Measurements from ENCODE around the gene POLDIP2. TPM values are rescaled to one million over a fixed set of nuclear protein-coding genes. Genes with fewer than 3 reads are reported as not detected.

POLDIP2 gene
- total and polyA plus RNA-seq, 2 of the 4 experiments (the other 2 are of a cell fraction): 66.7 to 77.8 TPM

GRCh38 chr17:28390563-28390962, 33.2 kb upstream of the POLDIP2 start:
- Histone ChIP-seq H2BK120ac (ENCODE audit: low read depth, low read length) (no peak overlapping the region), H3K14ac (replicated peaks; ENCODE audit: low read depth, low read length) (no peak overlapping the region), H3K4ac (ENCODE audit: low read depth, low read length) (no peak overlapping the region), H4K5ac (ENCODE audit: low read depth, low read length) (no peak overlapping the region), H3K9me3 (ENCODE audit: control insufficient read depth, insufficient read depth, low read length) (no peaks in the 10 kb centered on the region), H3K79me1 (ENCODE audit: low read depth in 1 of 2, low read length in 2 of 2) (no peaks in the 10 kb centered on the region), H4K91ac (ENCODE audit: insufficient read depth, low read depth, low read length) (no peak overlapping the region), H3K36me3 (ENCODE audit: control insufficient read depth, insufficient read depth, low read length) (peaks cover 26% of the 10 kb centered on the region), H2BK20ac (ENCODE audit: low read depth, low read length) (no peak overlapping the region), H3K56ac (ENCODE audit: extremely low read depth, insufficient read depth, low read length) (no peak overlapping the region), H2AK5ac (ENCODE audit: low read depth, low read length) (no peak overlapping the region), H3K4me2 (ENCODE audit: low read depth, low read length) (no peak overlapping the region), H2AK9ac (replicated peaks; ENCODE audit: low read depth, low read length, poor library complexity) (no peak overlapping the region), H2BK5ac (ENCODE audit: low read depth, low read length, poor library complexity, severe bottlenecking) (no peak overlapping the region), H3K4me1 (ENCODE audit: control insufficient read depth, insufficient read depth, low read length) (peaks cover 11% of the 10 kb centered on the region), H4K20me1 (ENCODE audit: insufficient read depth, low read length) (no peaks in the 10 kb centered on the region), H3K4me3 (ENCODE audit: insufficient read depth, low read depth, low read length) (no peak overlapping the region), H2AFZ (replicated peaks; ENCODE audit: low read length, poor library complexity) (no peak overlapping the region), H2BK15ac (ENCODE audit: low read depth, low read length) (no peak overlapping the region), H4K8ac (ENCODE audit: low read depth in 2 of 2, low read length in 2 of 2) (no peak overlapping the region), H3K27ac (ENCODE audit: insufficient read depth, low read length) (no peak overlapping the region), H3K9me1 (ENCODE audit: insufficient read depth, low read length) (peaks cover 7% of the 10 kb centered on the region; the same call in 1 of the 2 replicates), H3K18ac (ENCODE audit: low read depth, low read length) (no peak overlapping the region), H3K27me3 (ENCODE audit: control insufficient read depth, insufficient read depth, low read length) (no peaks in the 10 kb centered on the region), H3K9ac (ENCODE audit: low read depth, low read length) (no peak overlapping the region), H3K23ac (ENCODE audit: low read depth, low read length) (no peak overlapping the region)
- no peak for TF ChIP-seq MAZ (IDR thresholded peaks at IDR 0.05; ENCODE audit: borderline replicate concordance, low read depth, low read length)
- whole genome bisulfite sequencing, 2 experiments (ENCODE audit: extremely low coverage in 2 of 2, insufficient read length in 1 of 2): no CpG with 5 or more reads among the region's 2 CpGs
- no TSS peak for BruUV-seq (replicated peaks)
- intact Hi-C loops (cut with micrococcal nuclease): no loop called here
- in situ Hi-C loops (cut with MboI; ENCODE audit: low sequenced_read_pairs): no loop called here
- ATAC-seq (ENCODE audit: low read depth) (no peak), DNase-seq (no peak)
- POLR2A ChIA-PET (ENCODE audit: unreplicated experiment): no interaction called here
- dilution Hi-C loops (cut with HindIII; ENCODE audit: low sequenced_read_pairs, unreplicated experiment): no loop called here
- CTCF ChIA-PET: no interaction called here

All from IMR-90 (cell line).